Measurements from ENCODE around the gene TGFB2. TPM values are rescaled to one million over a fixed set of nuclear protein-coding genes. Genes with fewer than 3 reads are reported as not detected.

TGFB2 gene
- total RNA-seq, 1 experiment from 2014 or later: not detected

DNA sequence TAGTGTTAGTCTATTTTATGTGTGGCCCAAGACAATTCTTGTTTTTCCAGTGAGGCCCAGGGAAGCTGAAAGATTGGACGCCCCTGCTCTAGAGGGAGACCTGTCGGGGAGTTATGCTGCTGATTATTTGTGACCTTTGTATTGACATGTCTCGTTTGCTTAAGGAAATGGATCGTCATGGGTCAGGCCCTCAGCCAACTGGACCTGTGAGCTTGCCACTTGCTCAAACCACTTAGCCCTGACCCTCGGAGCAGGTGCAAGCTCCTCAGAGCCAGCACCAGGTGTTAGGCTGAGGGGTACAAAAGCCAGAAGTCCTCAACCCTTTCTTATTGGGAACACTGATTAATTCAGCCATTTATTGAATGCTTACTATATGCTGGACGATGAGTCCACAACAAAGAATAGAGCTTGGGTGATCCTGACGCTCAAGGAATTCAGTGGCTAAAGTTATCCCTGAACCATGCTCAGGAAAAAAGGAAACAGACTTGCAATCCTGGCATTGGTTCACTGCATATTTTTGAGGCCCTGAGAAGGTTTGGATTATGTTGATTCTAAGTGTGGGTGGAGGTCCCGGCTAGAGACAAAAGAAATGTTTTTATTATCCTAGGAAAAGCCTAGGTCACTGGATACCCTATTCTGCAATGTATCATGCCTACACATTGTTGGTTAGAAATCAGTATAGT is 19.0 kb downstream of the TGFB2 start:
- Histone ChIP-seq H3K79me1 (ENCODE audit: insufficient read depth, low read depth, low read length, poor library complexity, severe bottlenecking) (no peaks in the 10 kb centered on the region), H3K9ac (ENCODE audit: extremely low read depth, insufficient read length, low read length) (no peak overlapping the region), H3K23me2 (ENCODE audit: insufficient read length, low read depth, low read length, poor library complexity, severe bottlenecking) (no peaks in the 10 kb centered on the region), H3K4ac (ENCODE audit: low read depth, low read length) (no peak overlapping the region), H3K23ac (ENCODE audit: insufficient read length, low read depth, low read length) (no peak overlapping the region), H4K8ac (replicated peaks; ENCODE audit: insufficient read length, low read depth, low read length) (no peak overlapping the region), H3K9me3 (ENCODE audit: control insufficient read depth, low read depth, low read length) (no peaks in the 10 kb centered on the region), H2AK5ac (ENCODE audit: insufficient read length, low read length) (no peak overlapping the region), H3K4me2 (ENCODE audit: insufficient read depth, insufficient read length, low read length) (no peak overlapping the region), H2AFZ (ENCODE audit: low read length) (no peak overlapping the region), H3T11ph (ENCODE audit: low read length) (no peak overlapping the region), H2BK12ac (ENCODE audit: insufficient read length, low read depth, low read length) (no peak overlapping the region), H4K5ac (ENCODE audit: insufficient read length, low read depth, low read length) (no peak overlapping the region), H4K91ac (ENCODE audit: insufficient read length, low read depth, low read length) (no peak overlapping the region), H3K14ac (ENCODE audit: insufficient read depth, low read length) (no peak overlapping the region), H3K4me1 (ENCODE audit: insufficient read depth, low read length) (no peaks in the 10 kb centered on the region), H2BK15ac (ENCODE audit: low read depth, low read length) (no peak overlapping the region), H4K20me1 (ENCODE audit: control insufficient read depth, insufficient read depth, insufficient read length) (no peaks in the 10 kb centered on the region), H2BK5ac (ENCODE audit: insufficient read length, low read length) (no peak overlapping the region), H3K27me3 (ENCODE audit: insufficient read depth, low read length) (no peaks in the 10 kb centered on the region), H3K27ac (ENCODE audit: insufficient read length, low read depth, low read length) (no peak overlapping the region), H2BK20ac (ENCODE audit: low read depth, low read length, poor library complexity, severe bottlenecking) (no peak overlapping the region), H3K18ac (ENCODE audit: insufficient read length, low read depth, low read length) (no peak overlapping the region), H3K56ac (ENCODE audit: insufficient read length, low read depth, low read length) (no peak overlapping the region), H3K79me2 (ENCODE audit: insufficient read depth, low read length) (no peaks in the 10 kb centered on the region), H2BK120ac (ENCODE audit: low read depth, low read length, poor library complexity, severe bottlenecking) (no peak overlapping the region)
- Mint-ChIP-seq H3K27ac (no peak overlapping the region), H3K9me3 (no peaks in the 10 kb centered on the region), H3K4me1 (peaks cover 8% of the 10 kb centered on the region in 2 experiments), H3K27me3 (ENCODE audit: low read depth) (no peaks in the 10 kb centered on the region), H3K4me3 (no peak overlapping the region), H3K36me3 (ENCODE audit: insufficient read depth in 1 of 3, low read depth in 3 of 3) (no peaks in the 10 kb centered on the region)
- no peak for DNase-seq
- TF ChIP-seq, protein P1, sequence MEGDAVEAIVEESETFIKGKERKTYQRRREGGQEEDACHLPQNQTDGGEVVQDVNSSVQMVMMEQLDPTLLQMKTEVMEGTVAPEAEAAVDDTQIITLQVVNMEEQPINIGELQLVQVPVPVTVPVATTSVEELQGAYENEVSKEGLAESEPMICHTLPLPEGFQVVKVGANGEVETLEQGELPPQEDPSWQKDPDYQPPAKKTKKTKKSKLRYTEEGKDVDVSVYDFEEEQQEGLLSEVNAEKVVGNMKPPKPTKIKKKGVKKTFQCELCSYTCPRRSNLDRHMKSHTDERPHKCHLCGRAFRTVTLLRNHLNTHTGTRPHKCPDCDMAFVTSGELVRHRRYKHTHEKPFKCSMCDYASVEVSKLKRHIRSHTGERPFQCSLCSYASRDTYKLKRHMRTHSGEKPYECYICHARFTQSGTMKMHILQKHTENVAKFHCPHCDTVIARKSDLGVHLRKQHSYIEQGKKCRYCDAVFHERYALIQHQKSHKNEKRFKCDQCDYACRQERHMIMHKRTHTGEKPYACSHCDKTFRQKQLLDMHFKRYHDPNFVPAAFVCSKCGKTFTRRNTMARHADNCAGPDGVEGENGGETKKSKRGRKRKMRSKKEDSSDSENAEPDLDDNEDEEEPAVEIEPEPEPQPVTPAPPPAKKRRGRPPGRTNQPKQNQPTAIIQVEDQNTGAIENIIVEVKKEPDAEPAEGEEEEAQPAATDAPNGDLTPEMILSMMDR (conservative IDR thresholded peaks at IDR 0.05): no peak
- WGBS (ENCODE audit: extremely low coverage, insufficient read length, low lambda C conversion rate): no CpG with 5 or more reads among the region's 8 CpGs
